ENCODE data around the gene SURF1. TPM values are rescaled to one million over a fixed set of nuclear protein-coding genes. Genes with fewer than 3 reads are reported as not detected.
"Not testable (repeated sequence)": the region's sequence is repeated elsewhere in the genome, so short reads cannot be mapped to it uniquely, and the experiment has no call there.

Gene SURF1
- total and polyA plus RNA-seq, 11 donors, result 36.8 to 104 (median 53.6) TPM

DNA sequence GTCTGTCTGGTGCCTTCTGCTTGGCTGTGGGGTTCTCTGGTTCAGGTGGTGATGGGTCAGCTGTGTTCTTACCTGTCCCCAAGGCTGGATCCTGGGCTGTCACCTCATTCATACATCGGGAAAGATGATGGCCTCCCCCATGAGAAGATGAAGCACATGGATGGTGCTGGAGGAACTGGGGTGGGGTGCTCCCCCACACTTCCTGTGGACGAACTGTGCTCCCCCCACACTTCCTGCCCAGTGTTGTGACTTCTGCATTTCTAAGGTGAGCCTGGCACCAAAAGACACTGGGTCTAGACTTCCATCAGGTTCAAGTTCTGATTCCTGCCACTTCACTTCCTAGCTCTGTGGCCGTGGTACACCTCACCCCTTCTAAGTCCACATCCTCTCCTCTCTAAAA lies 16.0 kb downstream of the SURF1 start:
- no peaks in the 10 kb centered on the region for H3K27me3 ChIP-seq
- ATAC-seq, result no peak
- TF ChIP-seq, protein P1, sequence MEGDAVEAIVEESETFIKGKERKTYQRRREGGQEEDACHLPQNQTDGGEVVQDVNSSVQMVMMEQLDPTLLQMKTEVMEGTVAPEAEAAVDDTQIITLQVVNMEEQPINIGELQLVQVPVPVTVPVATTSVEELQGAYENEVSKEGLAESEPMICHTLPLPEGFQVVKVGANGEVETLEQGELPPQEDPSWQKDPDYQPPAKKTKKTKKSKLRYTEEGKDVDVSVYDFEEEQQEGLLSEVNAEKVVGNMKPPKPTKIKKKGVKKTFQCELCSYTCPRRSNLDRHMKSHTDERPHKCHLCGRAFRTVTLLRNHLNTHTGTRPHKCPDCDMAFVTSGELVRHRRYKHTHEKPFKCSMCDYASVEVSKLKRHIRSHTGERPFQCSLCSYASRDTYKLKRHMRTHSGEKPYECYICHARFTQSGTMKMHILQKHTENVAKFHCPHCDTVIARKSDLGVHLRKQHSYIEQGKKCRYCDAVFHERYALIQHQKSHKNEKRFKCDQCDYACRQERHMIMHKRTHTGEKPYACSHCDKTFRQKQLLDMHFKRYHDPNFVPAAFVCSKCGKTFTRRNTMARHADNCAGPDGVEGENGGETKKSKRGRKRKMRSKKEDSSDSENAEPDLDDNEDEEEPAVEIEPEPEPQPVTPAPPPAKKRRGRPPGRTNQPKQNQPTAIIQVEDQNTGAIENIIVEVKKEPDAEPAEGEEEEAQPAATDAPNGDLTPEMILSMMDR (IDR thresholded peaks at IDR 0.05), result no peak
- TF ChIP-seq POLR2A (IDR thresholded peaks at IDR 0.05), result no peak
- H3K4me1 ChIP-seq, result peaks cover 0 to 48% (median 9%) of the 10 kb centered on the region in 12 donors
- no peaks in the 10 kb centered on the region for H3K9me3 ChIP-seq
- intact Hi-C loops (cut with DNase I), result loop anchor here in 1 of 10 donors (10.0 kb wide), 1 partner anchor 145 kb away; no protein-coding TSS in a partner anchor
- DNase-seq, result peak in 1 of 5 donors; percentile 28
- peak overlapping the region in 3 of 12 donors; percentile 22 to 92 (median 34) for H3K27ac ChIP-seq
- peak overlapping the region in 1 of 12 donors; percentile 49 for H3K4me3 ChIP-seq
- WGBS, 4 donors, result 69 to 80% (median 70%) methylated on average over 3 of the region's 3 CpGs
- peaks cover 0 to 69% (median 58%) of the 10 kb centered on the region in 9 donors for H3K36me3 ChIP-seq

DNA sequence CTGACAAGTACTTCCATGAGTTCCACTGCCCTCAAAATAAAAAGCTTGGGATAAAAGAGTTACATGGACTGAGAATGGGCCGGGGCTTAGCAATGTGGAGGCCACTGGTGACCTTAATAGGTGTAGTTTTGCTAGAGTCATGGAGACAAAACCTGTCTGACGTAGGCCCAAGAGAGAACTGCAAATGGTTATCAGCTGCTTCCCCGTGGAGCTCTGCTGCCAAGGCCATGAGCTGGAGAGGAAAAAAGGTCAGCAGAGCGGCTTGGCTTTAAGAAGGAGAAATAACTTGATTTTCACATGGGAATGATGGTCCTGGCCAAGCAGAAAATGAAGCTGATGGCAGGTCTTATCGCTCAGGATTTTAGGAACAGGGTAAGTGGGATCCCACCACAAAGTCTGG lies 16.6 kb downstream of the SURF1 start:
- no peak for ATAC-seq
- Histone ChIP-seq H3K4me1 (peaks cover 5 to 54% (median 15%) of the 10 kb centered on the region in 12 donors), H3K4me3 (peak overlapping the region in 1 of 12 donors; percentile 49), H3K9me3 (no peaks in the 10 kb centered on the region), H3K27ac (peak overlapping the region in 3 of 12 donors; percentile 22 to 92 (median 34)), H3K27me3 (no peaks in the 10 kb centered on the region), H3K36me3 (peaks cover 0 to 62% (median 52%) of the 10 kb centered on the region in 9 donors)
- DNase-seq, result peak in 1 of 5 donors; percentile 18
- intact Hi-C loops (cut with DNase I), result loop anchor here in 3 of 10 donors (5.0 to 10.0 kb wide), 3 partner anchors 38 to 145 kb away; partner anchors contain the start of genes STKLD1 (in 2 of the 3) and SURF4 (in 2 of the 3)
- 62 to 78% (median 75%) methylated on average over 5 of the region's 5 CpGs for WGBS, 4 donors
- TF ChIP-seq, protein P1 (IDR thresholded peaks at IDR 0.05), result no peak
- TF ChIP-seq POLR2A (IDR thresholded peaks at IDR 0.05), result no peak

GRCh38 chr9:133335924-133336811 lies 20.1 kb downstream of the SURF1 start, which contains the start of gene SURF6:
SURF6 (minus strand) TSS chr9:133336188; CDS start chr9:133336132, 56 bp downstream.
- H3K36me3 ChIP-seq, result peaks cover 0 to 62% (median 50%) of the 10 kb centered on the region in 9 donors
- peak within 1 kb of the TSS; percentile 68 to 100 (median 82) for H3K4me3 ChIP-seq
- intact Hi-C loops (cut with DNase I), result loop anchor here in 4 of 10 donors (1.0 to 10.0 kb wide), 4 partner anchors 39 to 101 kb away; partner anchors contain the start of genes STKLD1 (in 3 of the 4) and SURF4 (in 3 of the 4)
- TF ChIP-seq, protein P1 (IDR thresholded peaks at IDR 0.05), result no peak
- peak in 1 of 2 donors; percentile 76 for TF ChIP-seq POLR2A (IDR thresholded peaks at IDR 0.05)
- 3 to 6% (median 4%) methylated on average over 42 to 70 of the region's 70 CpGs for WGBS, 4 donors
- no peaks in the 10 kb centered on the region for H3K9me3 ChIP-seq
- peaks cover 6 to 45% (median 20%) of the 10 kb centered on the region in 12 donors for H3K4me1 ChIP-seq
- peak within 1 kb of the TSS in 11 of 12 donors; percentile 64 to 91 (median 81) for H3K27ac ChIP-seq
- peak; percentile 89 to 97 (median 96) for ATAC-seq
- no peaks in the 10 kb centered on the region for H3K27me3 ChIP-seq
- DNase-seq, result peak; percentile 91 to 96 (median 93)

- intact Hi-C loops (cut with DNase I), result loop anchor here in 4 of 10 donors (5.0 to 10.0 kb wide), 3 partner anchors 42 to 148 kb away; partner anchors contain the start of genes STKLD1 (in 2 of the 4) and SURF4 (in 2 of the 4)
- peaks cover 6 to 32% (median 20%) of the 10 kb centered on the region in 12 donors for H3K4me1 ChIP-seq
- peak in 1 of 5 donors; percentile 8 for DNase-seq
- 82 to 88% (median 86%) methylated on average over 11 of the region's 11 CpGs for WGBS, 4 donors
- H3K36me3 ChIP-seq, result peaks cover 0 to 62% (median 50%) of the 10 kb centered on the region in 9 donors
- ATAC-seq, H3K27me3 ChIP-seq, H3K27ac ChIP-seq, H3K9me3 ChIP-seq: not testable (repeated sequence)
- peak overlapping the region; percentile 68 to 100 (median 82) for H3K4me3 ChIP-seq
Measured at GRCh38 chr9:133334888-133335287, 21.4 kb downstream of the SURF1 start.
